Measurements from ENCODE around the gene RPL27.
"Not testable (repeated sequence)": the region's sequence is repeated elsewhere in the genome, so short reads cannot be mapped to it uniquely, and the experiment has no call there.

RPL27 gene

GRCh38 chr17:42997984-42998938 lies at the start of gene RPL27:
RPL27 (plus strand) TSS chr17:42998419; CDS start chr17:42998751, 332 bp downstream.
- peak; percentile 97 for DNase-seq (ENCODE audit: low read depth)

GRCh38 chr17:42950044-42950783 lies 48.0 kb upstream of the RPL27 start:
- DNase-seq (ENCODE audit: low read depth) = no peak

DNA sequence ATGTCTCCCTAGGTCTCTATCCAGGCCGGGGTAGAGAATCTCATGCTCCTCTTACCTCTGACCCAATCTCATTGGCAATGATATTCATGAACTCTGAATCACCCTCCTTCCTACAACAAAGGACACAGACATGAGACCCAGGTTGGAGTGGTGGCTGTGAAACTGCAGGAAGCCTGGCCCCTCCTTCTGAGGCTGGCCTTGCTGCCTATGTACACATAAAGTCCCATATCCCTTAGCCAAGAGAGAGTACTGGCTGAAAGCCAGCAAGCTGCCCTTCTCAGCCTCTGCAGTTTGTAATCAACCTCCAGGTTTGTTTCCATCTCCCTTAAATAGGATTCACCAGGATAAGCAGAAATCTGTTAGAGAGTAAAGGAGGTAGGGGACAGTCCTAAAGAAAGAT lies 44.5 kb upstream of the RPL27 start:
- DNase-seq (ENCODE audit: low read depth) = no peak

DNA sequence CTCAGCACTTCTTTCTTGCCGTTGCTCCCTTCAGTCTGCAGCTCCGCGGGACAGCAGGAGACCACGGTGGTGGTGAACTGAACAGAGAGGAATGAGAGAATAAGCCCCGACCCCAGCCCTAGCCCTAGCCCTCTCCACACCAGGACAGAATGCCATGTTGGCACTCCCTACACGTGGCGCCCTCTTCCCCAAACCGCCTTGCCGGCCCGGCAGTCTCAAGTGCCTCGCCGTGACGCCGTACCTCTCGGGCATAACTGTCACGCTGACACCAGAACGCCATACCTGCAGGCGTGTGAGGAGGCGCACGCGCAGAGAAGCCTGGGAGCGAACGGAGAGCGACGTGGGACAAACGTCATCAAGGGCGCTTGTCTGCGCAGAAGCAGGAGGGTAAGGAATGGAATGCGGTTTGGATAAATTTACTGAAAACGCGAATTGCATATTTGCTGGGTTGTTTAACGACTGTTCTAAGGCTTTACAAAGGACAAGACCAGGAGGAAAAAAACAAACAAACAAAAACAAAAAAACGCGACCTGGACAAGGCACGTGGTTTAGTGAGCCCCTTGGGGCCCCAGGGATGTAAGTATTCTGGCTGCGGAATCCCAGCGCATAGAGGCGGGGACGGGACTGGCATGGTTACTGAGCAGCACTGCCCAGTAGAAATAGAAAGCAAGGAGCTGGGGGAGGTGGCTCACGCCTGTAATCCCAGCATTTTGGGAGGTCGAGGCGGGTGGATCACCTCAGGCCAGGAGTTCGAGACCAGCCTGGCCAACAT lies 33.9 kb upstream of the RPL27 start, which contains the start of gene AARSD1:
AARSD1 (minus strand) TSS at position 294 of the 772 bp plus-strand sequence; CDS start at position 280, 14 bp downstream.
- peak; percentile 82 for DNase-seq (ENCODE audit: low read depth)

DNA sequence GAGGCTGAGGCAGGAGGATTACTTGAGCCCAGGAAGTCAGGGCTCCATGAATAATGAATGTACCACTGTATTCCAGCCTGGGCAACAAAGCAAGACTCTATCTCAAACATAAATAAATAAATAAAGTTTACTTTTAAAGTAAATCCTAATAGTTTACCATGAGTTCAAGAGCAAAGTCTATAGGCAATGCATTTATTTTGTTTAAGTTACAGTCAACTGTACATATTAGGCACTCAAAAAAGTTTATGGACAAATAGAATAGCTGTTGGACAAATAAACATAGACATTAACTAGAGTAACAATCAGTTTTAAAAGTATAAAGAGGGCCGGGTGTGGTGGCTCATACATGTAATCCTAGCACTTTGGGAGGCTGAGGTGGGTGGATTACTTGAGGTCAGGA lies 30.3 kb upstream of the RPL27 start:
- no peak for DNase-seq (ENCODE audit: low read depth)

GRCh38 chr17:42969001-42969581 lies 29.1 kb upstream of the RPL27 start:
- no peak for DNase-seq (ENCODE audit: low read depth)

DNA sequence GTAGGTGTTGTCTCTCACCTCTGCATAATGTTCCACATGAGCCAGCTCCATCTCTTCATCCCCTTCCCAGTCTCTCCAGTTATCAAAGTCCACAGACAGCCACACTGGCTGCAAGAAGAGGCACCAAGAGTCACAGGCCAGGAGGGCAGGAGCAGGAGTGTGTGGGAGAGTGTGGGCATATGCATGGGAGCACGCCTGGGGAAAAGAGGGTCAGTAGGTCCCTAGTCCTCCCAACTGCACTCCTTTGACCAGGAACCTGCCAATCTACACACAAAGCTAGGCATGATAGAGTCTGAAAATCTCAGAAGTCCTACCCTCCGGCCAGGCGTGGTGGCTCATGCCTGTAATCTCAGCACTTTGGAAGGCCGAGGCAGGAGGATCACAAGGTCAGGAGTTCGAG lies 26.6 kb upstream of the RPL27 start:
- no peak for DNase-seq (ENCODE audit: low read depth)

DNA sequence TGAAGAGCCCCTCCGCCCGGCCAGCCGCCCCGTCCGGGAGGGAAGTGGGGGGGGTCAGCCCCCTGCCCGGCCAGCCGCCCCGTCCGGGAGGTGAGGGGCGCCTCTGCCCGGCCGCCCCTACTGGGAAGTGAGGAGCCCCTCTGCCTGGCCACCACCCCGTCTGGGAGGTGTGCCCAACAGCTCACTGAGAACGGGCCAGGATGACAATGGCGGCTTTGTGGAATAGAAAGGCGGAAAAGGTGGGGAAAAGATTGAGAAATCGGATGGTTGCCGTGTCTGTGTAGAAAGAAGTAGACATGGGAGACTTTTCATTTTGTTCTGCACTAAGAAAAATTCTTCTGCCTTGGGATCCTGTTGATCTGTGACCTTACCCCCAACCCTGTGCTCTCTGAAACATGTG lies 24.9 kb upstream of the RPL27 start:
- not testable (repeated sequence) for DNase-seq (ENCODE audit: low read depth)

GRCh38 chr17:42975265-42975664 lies 23.0 kb upstream of the RPL27 start:
- no peak for DNase-seq (ENCODE audit: low read depth)

- not testable (repeated sequence) for DNase-seq (ENCODE audit: low read depth)
These were observed 22.5 kb upstream of the RPL27 start for GRCh38 chr17:42975701-42976100.

DNA sequence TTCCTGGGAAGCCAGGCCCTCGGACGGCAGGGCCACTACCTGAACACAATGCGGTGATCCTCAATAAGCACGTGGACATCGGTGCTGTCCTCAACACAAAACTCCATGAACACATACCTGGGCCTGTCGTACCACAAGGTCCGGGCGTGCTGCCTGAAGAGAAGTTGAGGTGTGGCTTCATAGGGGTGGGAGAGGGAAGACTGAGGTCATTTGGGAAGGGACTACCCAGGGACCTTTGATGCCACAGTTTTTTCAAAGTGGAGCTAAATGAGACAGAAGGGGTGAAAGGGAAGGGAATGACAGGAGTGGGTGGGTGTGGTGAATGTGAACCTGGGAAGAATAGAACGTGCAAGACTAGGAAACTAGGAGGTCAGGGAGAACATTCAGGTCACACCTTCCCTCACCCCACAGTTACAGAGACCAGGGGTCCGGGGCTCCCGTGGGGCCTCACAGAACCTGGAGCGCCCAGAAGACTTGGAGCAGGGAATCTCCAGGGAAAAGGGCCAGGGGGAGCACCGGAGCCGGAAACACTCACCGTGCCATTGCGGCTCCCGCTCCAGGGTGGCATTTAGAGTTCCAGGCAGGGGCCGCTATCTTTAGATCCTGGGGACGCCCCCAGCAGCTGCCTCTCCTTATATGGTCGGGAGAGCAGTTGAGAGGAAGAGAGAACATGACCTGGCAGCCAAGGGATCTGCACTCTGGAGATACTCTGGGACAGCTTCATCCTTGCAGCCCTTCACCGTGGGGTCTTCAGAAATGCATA lies 18.5 kb upstream of the RPL27 start, which contains the start of gene PTGES3L:
PTGES3L (minus strand) TSS at position 570 of the 763 bp plus-strand sequence; CDS start at position 543, 27 bp downstream.
- peak; percentile 5 for DNase-seq (ENCODE audit: low read depth)

GRCh38 chr17:42980274-42980765 lies 17.9 kb upstream of the RPL27 start, which contains the start of gene RUNDC1:
RUNDC1 (plus strand) TSS chr17:42980565; CDS start chr17:42980577, 12 bp downstream.
- DNase-seq (ENCODE audit: low read depth) = peak; percentile 84

- DNase-seq (ENCODE audit: low read depth) = peak; percentile 8
These were observed 17.3 kb upstream of the RPL27 start for GRCh38 chr17:42980766-42981397.

GRCh38 chr17:42982266-42982665 lies 16.0 kb upstream of the RPL27 start:
- no peak for DNase-seq (ENCODE audit: low read depth)

DNA sequence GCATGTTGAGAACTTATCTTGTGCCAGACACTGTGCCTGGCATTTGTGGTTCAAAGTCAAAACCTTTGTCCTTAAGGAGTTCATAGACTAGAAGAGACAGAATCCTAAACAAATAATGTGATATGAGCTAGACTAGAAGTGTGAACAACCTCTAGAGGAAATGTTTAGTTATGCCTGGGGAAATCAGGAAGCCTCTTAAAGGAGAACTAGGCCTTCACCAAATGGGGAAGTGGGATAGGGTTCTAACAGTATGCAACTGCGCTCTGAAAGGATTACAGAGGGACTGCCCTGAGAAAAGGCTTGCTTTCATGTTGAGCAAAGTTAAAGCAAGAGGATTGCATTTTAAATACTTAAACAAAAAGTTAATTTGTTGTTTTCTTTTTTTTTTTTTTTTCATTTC lies 13.0 kb upstream of the RPL27 start:
- DNase-seq (ENCODE audit: low read depth) = no peak

DNA sequence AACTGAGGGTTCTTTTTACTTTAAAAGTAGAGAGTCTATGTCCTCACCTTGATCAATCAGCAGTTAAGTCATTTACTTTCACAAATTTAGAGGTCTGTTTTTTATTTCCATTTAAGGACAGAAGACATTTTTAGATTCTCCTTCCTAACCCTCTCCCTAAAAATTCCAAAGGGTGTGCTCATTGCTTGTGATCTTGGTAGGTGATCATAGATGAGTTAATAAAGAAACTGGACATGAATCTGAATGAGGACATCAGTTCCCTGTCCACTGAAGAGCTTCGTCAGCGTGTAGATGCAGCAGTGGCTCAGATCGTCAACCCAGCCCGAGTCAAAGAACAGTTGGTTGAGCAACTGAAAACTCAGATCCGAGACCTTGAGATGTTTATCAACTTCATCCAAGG lies 9.1 kb upstream of the RPL27 start:
- DNase-seq (ENCODE audit: low read depth) = no peak

- no peak for DNase-seq (ENCODE audit: low read depth)
These were observed 8.2 kb upstream of the RPL27 start for GRCh38 chr17:42989726-42990652.

GRCh38 chr17:42991471-42991870 lies 6.7 kb upstream of the RPL27 start:
- no peak for DNase-seq (ENCODE audit: low read depth)

DNA sequence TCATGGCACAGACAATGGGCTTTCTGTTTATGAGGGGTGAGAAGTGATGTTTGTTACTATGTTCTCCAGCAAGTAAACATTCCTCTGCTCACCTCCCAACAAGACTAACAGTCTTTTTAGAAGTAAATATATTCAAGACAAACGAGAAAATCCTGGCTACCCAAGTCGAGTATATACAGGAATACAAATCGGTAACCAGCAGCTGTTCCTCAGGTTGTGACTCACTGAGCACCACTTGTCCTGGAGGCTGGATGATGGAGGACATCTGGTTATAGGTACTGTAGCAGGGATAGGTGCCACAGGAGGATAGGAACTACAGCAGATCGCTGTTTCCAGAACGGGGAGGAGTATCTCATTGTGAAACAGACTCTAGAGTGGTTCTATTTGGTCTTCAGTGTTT lies 5.3 kb upstream of the RPL27 start:
- no peak for DNase-seq (ENCODE audit: low read depth)
